CD14-positive monocyte (primary cell): ENCODE measurements around the gene MAP1LC3A. TPM values are rescaled to one million over a fixed set of nuclear protein-coding genes. Genes with fewer than 3 reads are reported as not detected.
A peak's percentile ranks its signal among the peaks of the same experiment; 100 is the strongest.

Experiments used
- DNase-seq, 3 donors: peaks; one replicate each; pipeline ENCODE4 v3.0.0-alpha.2; 2011 to 2022
- H2AFZ ChIP-seq: 2 replicates; pipeline ENCODE4 v1.6.0; 2012; ENCODE audit warnings: mild to moderate bottlenecking, low read depth, low read length, inconsistent platforms; ENCODE audit not compliant: insufficient read depth, poor library complexity, severe bottlenecking
- H3K27ac ChIP-seq, 2 donors: 1 replicate in 1 of 2; 2 replicates in 1 of 2; pipeline ENCODE4 v1.5.1; 2012 to 2013; ENCODE audit warnings: low read length in 2 of 2, control low read depth in 1 of 2, inconsistent platforms in 1 of 2, low read depth in 1 of 2, mild to moderate bottlenecking in 1 of 2
- H3K27me3 ChIP-seq, 2 donors: one replicate each; pipeline versions ENCODE4 v1.6.0 to v1.6.1; 2011 to 2013; ENCODE audit warnings: low read length in 2 of 2; ENCODE audit not compliant: control insufficient read depth in 2 of 2, insufficient read depth in 2 of 2
- H3K36me3 ChIP-seq, 2 donors: replicated peaks in 1 of 2; 1 replicate in 1 of 2; 2 replicates in 1 of 2; pipeline versions ENCODE4 v1.5.1 to v1.6.1; 2012 to 2013; ENCODE audit warnings: low read length in 2 of 2, control low read depth in 1 of 2, inconsistent platforms in 1 of 2, mild to moderate bottlenecking in 1 of 2; ENCODE audit not compliant: insufficient read depth in 2 of 2, control insufficient read depth in 1 of 2
- H3K4me1 ChIP-seq, 2 donors: 1 replicate in 1 of 2; 2 replicates in 1 of 2; pipeline versions ENCODE4 v1.5.1 to v1.6.1; 2012 to 2013; ENCODE audit warnings: low read length in 2 of 2, control low read depth in 1 of 2, inconsistent platforms in 1 of 2, mild to moderate bottlenecking in 1 of 2, moderate library complexity in 1 of 2; ENCODE audit not compliant: insufficient read depth in 2 of 2, control insufficient read depth in 1 of 2
- H3K4me2 ChIP-seq: replicated peaks from 2 replicates; pipeline ENCODE3; 2012; ENCODE audit warnings: low read length, moderate library complexity, mild to moderate bottlenecking; ENCODE audit not compliant: poor library complexity, severe bottlenecking; ENCODE audit errors: extremely low read depth
- H3K4me3 ChIP-seq, 3 experiments: fragments of 200-600 bp in 1 of 3; sonication (generic) in 1 of 3; replicated peaks in 1 of 3; 1 replicate in 2 of 3; 2 replicates in 1 of 3; pipeline ENCODE4 v1.5.1; 2011 to 2013; ENCODE audit warnings: low read length in 3 of 3, mild to moderate bottlenecking in 3 of 3, control low read depth in 2 of 3, low read depth in 2 of 3, inconsistent platforms in 1 of 3, moderate library complexity in 1 of 3
- H3K79me2 ChIP-seq: 2 replicates; pipeline ENCODE4 v1.6.0; 2012; ENCODE audit warnings: mild to moderate bottlenecking, control low read depth, inconsistent platforms, low read length, moderate library complexity; ENCODE audit not compliant: insufficient read depth
- H3K9ac ChIP-seq: 2 replicates; pipeline ENCODE4 v1.6.0; 2017; ENCODE audit warnings: low read length, mild to moderate bottlenecking; ENCODE audit not compliant: insufficient read depth, poor library complexity, severe bottlenecking
- H3K9me3 ChIP-seq, 2 donors: replicated peaks in 1 of 2; 1 replicate in 1 of 2; 2 replicates in 1 of 2; pipeline versions ENCODE4 v1.5.1 to v1.6.1; 2012 to 2013; ENCODE audit warnings: low read length in 2 of 2, control low read depth in 1 of 2; ENCODE audit not compliant: control insufficient read depth in 1 of 2, insufficient read depth in 1 of 2
- H4K20me1 ChIP-seq: 2 replicates; pipeline ENCODE4 v1.6.0; 2012; ENCODE audit warnings: mild to moderate bottlenecking, low read length, control low read depth, moderate library complexity; ENCODE audit not compliant: insufficient read depth
- H3K27ac Mint-ChIP-seq, 7 donors: one replicate each; pipeline ENCODE4 v1.8.0; 2020; ENCODE audit warnings: mild to moderate bottlenecking in 7 of 7, mixed read lengths in 7 of 7, moderate library complexity in 6 of 7, inconsistent platforms in 2 of 7
- H3K27me3 Mint-ChIP-seq, 3 donors: one replicate each; pipeline ENCODE4 v1.8.0; 2021 to 2022; ENCODE audit warnings: low read depth in 3 of 3, mild to moderate bottlenecking in 3 of 3, mixed read lengths in 3 of 3, moderate library complexity in 3 of 3, inconsistent platforms in 1 of 3
- H3K36me3 Mint-ChIP-seq, 2 donors: one replicate each; pipeline ENCODE4 v1.8.0; 2020; ENCODE audit warnings: mixed read lengths in 2 of 2, inconsistent platforms in 1 of 2, mild to moderate bottlenecking in 1 of 2
- H3K4me1 Mint-ChIP-seq: one replicate; pipeline ENCODE4 v1.8.0; 2020; ENCODE audit warnings: mild to moderate bottlenecking, mixed read lengths
- H3K4me3 Mint-ChIP-seq, 2 donors: one replicate each; pipeline ENCODE4 v1.8.0; 2020; ENCODE audit warnings: mild to moderate bottlenecking in 2 of 2, mixed read lengths in 2 of 2, moderate library complexity in 1 of 2
- H3K9me3 Mint-ChIP-seq, 7 donors: one replicate each; pipeline ENCODE4 v1.8.0; 2020 to 2022; ENCODE audit warnings: mixed read lengths in 7 of 7, mild to moderate bottlenecking in 6 of 7, moderate library complexity in 6 of 7, inconsistent platforms in 2 of 7
- WGBS: methylation state at CpG from one replicate; pipeline ENCODE4 v1.1.5; 2013; ENCODE audit warnings: missing lambda C conversion rate; ENCODE audit not compliant: insufficient coverage; 5-methylcytosine and 5-hydroxymethylcytosine counted together
- intact Hi-C, 2 donors: fragments of 100-400 bp; cut with micrococcal nuclease; formaldehyde crosslinking; loops; one replicate each; pipeline versions ENCODE4 v1.15.0 to v1.15.1; 2023
- polyA plus RNA-seq, 3 donors: library from polyadenylated mRNA; depleted of rRNA in 1 of 3; unstranded in 2 of 3; stranded (reverse) in 1 of 3; fragments of 300-500 nt in 2 of 3; fragments of >200 nt in 1 of 3; fragmentation: Illumina TruSeq in 2 of 3; gene quantifications; 1 replicate in 2 of 3; 2 replicates in 1 of 3; pipeline ENCODE4 v1.2.3, GENCODE V29; 2012 to 2021
- TF ChIP-seq, protein P1 (sequence below): fragments of 200-600 bp; IDR thresholded peaks from one replicate; pipeline ENCODE4 v1.8.0; 2022; ENCODE audit warnings: antibody characterized with exemption, mild to moderate bottlenecking

Gene MAP1LC3A
- polyA plus RNA-seq, 3 donors: 2.5 to 7.7 (median 2.6) TPM

DNA sequence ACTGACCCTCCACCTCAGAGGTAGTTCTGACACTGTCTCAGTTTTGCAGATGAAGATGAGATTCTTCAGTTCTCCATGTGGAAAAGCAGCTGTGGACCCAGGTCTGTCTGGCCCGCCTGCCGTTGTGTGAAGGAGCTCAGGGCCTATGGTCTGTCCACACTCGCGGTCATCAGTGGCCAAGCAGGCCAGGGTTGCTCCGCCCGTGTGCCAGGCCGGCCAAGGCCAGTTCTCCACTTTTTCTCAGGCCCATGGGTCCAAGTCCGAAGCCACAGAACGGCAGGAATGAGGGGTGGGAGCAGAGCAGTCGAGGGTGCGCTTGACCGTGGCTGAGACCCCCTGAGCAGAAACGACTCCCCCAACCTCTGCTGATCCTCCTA, 8.6 kb upstream of the MAP1LC3A start:
- Mint-ChIP-seq H3K27ac (no peak overlapping the region), H3K9me3 (no peaks in the 10 kb centered on the region), H3K27me3 (peaks cover 3 to 13% (median 5%) of the 10 kb centered on the region in 3 donors), H3K4me3 (no peak overlapping the region), H3K36me3 (no peaks in the 10 kb centered on the region), H3K4me1 (peaks cover 8% of the 10 kb centered on the region)
- intact Hi-C loops: no loop called here
- no peaks in the 10 kb centered on the region for H3K36me3 ChIP-seq
- no peak overlapping the region for H3K4me3 ChIP-seq
- H3K27ac ChIP-seq: no peak overlapping the region
- no peak overlapping the region for H3K4me2 ChIP-seq
- DNase-seq: no peak
- peaks cover 0 to under 1% of the 10 kb centered on the region in 2 donors for H3K27me3 ChIP-seq
- H2AFZ ChIP-seq: no peak overlapping the region
- H3K79me2 ChIP-seq: no peaks in the 10 kb centered on the region
- no peaks in the 10 kb centered on the region for H4K20me1 ChIP-seq
- TF ChIP-seq, protein P1, sequence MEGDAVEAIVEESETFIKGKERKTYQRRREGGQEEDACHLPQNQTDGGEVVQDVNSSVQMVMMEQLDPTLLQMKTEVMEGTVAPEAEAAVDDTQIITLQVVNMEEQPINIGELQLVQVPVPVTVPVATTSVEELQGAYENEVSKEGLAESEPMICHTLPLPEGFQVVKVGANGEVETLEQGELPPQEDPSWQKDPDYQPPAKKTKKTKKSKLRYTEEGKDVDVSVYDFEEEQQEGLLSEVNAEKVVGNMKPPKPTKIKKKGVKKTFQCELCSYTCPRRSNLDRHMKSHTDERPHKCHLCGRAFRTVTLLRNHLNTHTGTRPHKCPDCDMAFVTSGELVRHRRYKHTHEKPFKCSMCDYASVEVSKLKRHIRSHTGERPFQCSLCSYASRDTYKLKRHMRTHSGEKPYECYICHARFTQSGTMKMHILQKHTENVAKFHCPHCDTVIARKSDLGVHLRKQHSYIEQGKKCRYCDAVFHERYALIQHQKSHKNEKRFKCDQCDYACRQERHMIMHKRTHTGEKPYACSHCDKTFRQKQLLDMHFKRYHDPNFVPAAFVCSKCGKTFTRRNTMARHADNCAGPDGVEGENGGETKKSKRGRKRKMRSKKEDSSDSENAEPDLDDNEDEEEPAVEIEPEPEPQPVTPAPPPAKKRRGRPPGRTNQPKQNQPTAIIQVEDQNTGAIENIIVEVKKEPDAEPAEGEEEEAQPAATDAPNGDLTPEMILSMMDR: no peak
- WGBS: 94% methylated on average over 11 of the region's 13 CpGs
- H3K9ac ChIP-seq: no peak overlapping the region
- no peaks in the 10 kb centered on the region for H3K9me3 ChIP-seq
- peaks cover 0 to under 1% of the 10 kb centered on the region in 2 donors for H3K4me1 ChIP-seq

DNA sequence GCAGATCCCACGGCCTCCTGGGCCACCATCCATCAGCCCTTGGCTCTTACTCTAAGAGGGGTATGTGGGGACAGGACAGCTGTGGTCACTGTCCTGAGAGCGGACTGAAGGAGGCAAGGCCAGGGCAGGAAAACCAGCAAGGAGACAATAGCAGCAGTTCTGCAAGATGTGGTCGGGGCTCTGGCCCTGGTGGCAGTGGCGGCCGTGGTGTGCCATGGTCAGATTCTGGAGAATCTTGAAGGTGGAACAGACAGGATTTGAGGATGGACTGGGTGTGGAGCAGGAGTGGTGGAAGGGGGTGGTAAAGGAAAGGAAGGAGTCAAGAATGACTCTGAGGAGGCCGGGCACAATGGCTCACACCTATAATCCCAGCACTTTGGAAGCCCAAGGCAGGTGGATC, 5.9 kb upstream of the MAP1LC3A start:
- Histone ChIP-seq H3K4me2 (no peak overlapping the region), H3K4me3 (no peak overlapping the region), H3K4me1 (peaks cover under 1 to 2% of the 10 kb centered on the region in 2 donors), H3K27me3 (no peaks in the 10 kb centered on the region), H3K9ac (no peak overlapping the region), H4K20me1 (no peaks in the 10 kb centered on the region), H3K27ac (no peak overlapping the region), H3K36me3 (no peaks in the 10 kb centered on the region), H3K9me3 (no peaks in the 10 kb centered on the region), H3K79me2 (no peaks in the 10 kb centered on the region), H2AFZ (no peak overlapping the region)
- peaks cover 8% of the 10 kb centered on the region for H3K4me1 Mint-ChIP-seq
- no peak overlapping the region for H3K4me3 Mint-ChIP-seq
- WGBS: 91% methylated on average over 4 of the region's 6 CpGs
- TF ChIP-seq, protein P1: no peak
- H3K27me3 Mint-ChIP-seq: peaks cover 0 to 2% (median 0%) of the 10 kb centered on the region in 3 donors
- no peak for DNase-seq
- intact Hi-C loops: no loop called here
- H3K27ac Mint-ChIP-seq: peak overlapping the region in 1 of 7 donors; percentile 50
- no peaks in the 10 kb centered on the region for H3K36me3 Mint-ChIP-seq
- H3K9me3 Mint-ChIP-seq: no peaks in the 10 kb centered on the region
